Transverse colon (tissue), 4 donors: ENCODE measurements around the gene GLRA3.

ENCODE experiments used
- EP300 ChIP-seq: sonication (generic); formaldehyde crosslinking; IDR thresholded peaks from one replicate; pipeline ENCODE4 v1.6.1; 2017; ENCODE audit warnings: antibody characterized with exemption, low read depth
- POLR2A ChIP-seq: fragments of 450-650 bp; IDR thresholded peaks from one replicate; pipeline ENCODE4 v1.6.1; 2016; ENCODE audit warnings: antibody characterized with exemption, mild to moderate bottlenecking, moderate library complexity
- POLR2AphosphoS5 ChIP-seq, 3 donors: sonication (generic); formaldehyde crosslinking; IDR thresholded peaks; one replicate each; pipeline ENCODE4 v1.6.1; 2016; ENCODE audit warnings: antibody characterized with exemption in 3 of 3
- TF ChIP-seq, protein P1 (sequence below), 5 experiments: fragments of 200-600 bp in 3 of 5; fragments of 450-650 bp in 2 of 5; sonication (generic) in 3 of 5; IDR thresholded peaks; 1 replicate in 2 of 5; 2 replicates in 3 of 5; pipeline ENCODE4 v1.5.1; 2016 to 2017; ENCODE audit warnings: antibody characterized with exemption in 5 of 5, inconsistent platforms in 3 of 5, mild to moderate bottlenecking in 2 of 5, moderate library complexity in 1 of 5

DNA sequence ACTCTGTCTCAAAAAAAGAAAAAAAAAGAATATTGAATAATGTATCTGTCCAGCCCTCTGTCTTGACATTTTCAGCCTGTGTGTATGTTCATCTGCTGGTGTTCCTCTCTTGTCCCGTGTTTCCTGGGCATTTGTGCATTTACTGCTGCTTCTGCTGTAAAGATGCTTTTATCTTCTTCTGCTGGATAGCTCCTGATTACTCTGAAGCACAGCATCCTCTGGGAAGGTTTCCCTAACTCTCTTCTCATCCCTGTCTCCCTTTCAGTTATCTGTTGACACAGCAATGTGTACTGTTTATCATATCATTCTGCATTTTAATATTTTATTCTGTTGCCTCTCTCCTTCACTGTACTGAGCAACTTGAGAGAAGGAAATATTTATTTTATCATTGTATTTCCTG lies 232.5 kb downstream of the GLRA3 start:
- TF ChIP-seq, protein P1, sequence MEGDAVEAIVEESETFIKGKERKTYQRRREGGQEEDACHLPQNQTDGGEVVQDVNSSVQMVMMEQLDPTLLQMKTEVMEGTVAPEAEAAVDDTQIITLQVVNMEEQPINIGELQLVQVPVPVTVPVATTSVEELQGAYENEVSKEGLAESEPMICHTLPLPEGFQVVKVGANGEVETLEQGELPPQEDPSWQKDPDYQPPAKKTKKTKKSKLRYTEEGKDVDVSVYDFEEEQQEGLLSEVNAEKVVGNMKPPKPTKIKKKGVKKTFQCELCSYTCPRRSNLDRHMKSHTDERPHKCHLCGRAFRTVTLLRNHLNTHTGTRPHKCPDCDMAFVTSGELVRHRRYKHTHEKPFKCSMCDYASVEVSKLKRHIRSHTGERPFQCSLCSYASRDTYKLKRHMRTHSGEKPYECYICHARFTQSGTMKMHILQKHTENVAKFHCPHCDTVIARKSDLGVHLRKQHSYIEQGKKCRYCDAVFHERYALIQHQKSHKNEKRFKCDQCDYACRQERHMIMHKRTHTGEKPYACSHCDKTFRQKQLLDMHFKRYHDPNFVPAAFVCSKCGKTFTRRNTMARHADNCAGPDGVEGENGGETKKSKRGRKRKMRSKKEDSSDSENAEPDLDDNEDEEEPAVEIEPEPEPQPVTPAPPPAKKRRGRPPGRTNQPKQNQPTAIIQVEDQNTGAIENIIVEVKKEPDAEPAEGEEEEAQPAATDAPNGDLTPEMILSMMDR (IDR thresholded peaks at IDR 0.05), result no peak
- TF ChIP-seq POLR2A, result no peak
- TF ChIP-seq EP300, result no peak
- TF ChIP-seq POLR2AphosphoS5 (IDR thresholded peaks at IDR 0.05), result no peak
